Neural cell (in vitro differentiated cells): ENCODE measurements around the gene BHLHE23. TPM values are rescaled to one million over a fixed set of nuclear protein-coding genes. Genes with fewer than 3 reads are reported as not detected.

ENCODE experiments used
- H2AFZ ChIP-seq: fragments of 200-600, 300-800 bp; sonication (generic), shearing (Covaris generic); 2 replicates; pipeline ENCODE4 v1.6.0; 2014; ENCODE audit warnings: low read depth, mild to moderate bottlenecking, antibody characterized with exemption, low read length, moderate library complexity
- H3F3A ChIP-seq: fragments of 200-600 bp; shearing (Covaris generic); 2 replicates; pipeline ENCODE4 v1.6.1; 2016; ENCODE audit warnings: mild to moderate bottlenecking, moderate library complexity, mixed read lengths, antibody characterized with exemption, low read length; ENCODE audit not compliant: insufficient read depth, poor library complexity, severe bottlenecking
- H3K27ac ChIP-seq: fragments of 200-600, 300-800 bp; sonication (generic), shearing (Covaris generic); 2 replicates; pipeline ENCODE4 v1.5.1; 2014; ENCODE audit warnings: mild to moderate bottlenecking, low read length, moderate library complexity
- H3K27me3 ChIP-seq: fragments of 300-800, 200-600 bp; sonication (generic), shearing (Covaris generic); 2 replicates; pipeline ENCODE4 v1.6.0; 2014; ENCODE audit warnings: mild to moderate bottlenecking, low read depth, low read length, moderate library complexity; ENCODE audit not compliant: insufficient read depth
- H3K36me3 ChIP-seq: fragments of 300-800, 200-600 bp; sonication (generic), shearing (Covaris generic); 2 replicates; pipeline ENCODE4 v1.5.1; 2014; ENCODE audit warnings: mild to moderate bottlenecking, antibody characterized with exemption, low read length, moderate library complexity; ENCODE audit not compliant: insufficient read depth
- H3K4me2 ChIP-seq: fragments of 300-800, 200-600 bp; sonication (generic), shearing (Covaris generic); 2 replicates; pipeline ENCODE4 v1.6.0; 2014; ENCODE audit warnings: mild to moderate bottlenecking, low read length
- H3K4me3 ChIP-seq: fragments of 300-800, 200-600 bp; sonication (generic), shearing (Covaris generic); 2 replicates; pipeline ENCODE4 v1.5.1; 2014; ENCODE audit warnings: mild to moderate bottlenecking, low read length, moderate library complexity
- H3K79me2 ChIP-seq: fragments of 200-600 bp; shearing (Covaris generic); replicated peaks from 2 replicates; pipeline ENCODE4 v1.6.0; 2014; ENCODE audit warnings: mild to moderate bottlenecking, low read length, moderate library complexity; ENCODE audit not compliant: insufficient read depth
- H3K9ac ChIP-seq: fragments of 300-800, 200-600 bp; sonication (generic), shearing (Covaris generic); 2 replicates; pipeline ENCODE4 v1.6.1; 2016; ENCODE audit warnings: mild to moderate bottlenecking, low read length, mixed read lengths
- H3K9me2 ChIP-seq: fragments of 200-600 bp; shearing (Covaris generic); 2 replicates; pipeline ENCODE4 v1.6.1; 2016; ENCODE audit warnings: mild to moderate bottlenecking, low read length, mixed read lengths; ENCODE audit not compliant: insufficient read depth
- H3K9me3 ChIP-seq: fragments of 200-600, 300-800 bp; sonication (generic), shearing (Covaris generic); 2 replicates; pipeline ENCODE4 v1.6.1; 2016; ENCODE audit warnings: mild to moderate bottlenecking, mixed run types, low read length, moderate library complexity, mixed read lengths
- H4K20me1 ChIP-seq: fragments of 200-600 bp; shearing (Covaris generic); 2 replicates; pipeline ENCODE4 v1.6.1; 2016; ENCODE audit warnings: mild to moderate bottlenecking, mixed run types; ENCODE audit not compliant: insufficient read depth
- EP300 ChIP-seq: fragments of 450-650 bp; conservative IDR thresholded peaks from 2 replicates; pipeline ENCODE4 v1.6.1; 2014; ENCODE audit warnings: antibody characterized with exemption, mild to moderate bottlenecking, moderate library complexity; ENCODE audit not compliant: poor library complexity, severe bottlenecking
- EZH2 ChIP-seq: fragments of 200-600, 300-800 bp; shearing (Covaris generic), sonication (generic); IDR thresholded peaks from 2 replicates; pipeline ENCODE4 v1.6.1; 2014; ENCODE audit warnings: antibody characterized with exemption, low read length, borderline replicate concordance, mild to moderate bottlenecking; ENCODE audit not compliant: insufficient read depth, poor library complexity, severe bottlenecking
- MXI1 ChIP-seq: fragments of 450-650 bp; conservative IDR thresholded peaks from 2 replicates; pipeline ENCODE4 v1.6.1; 2014; ENCODE audit warnings: antibody characterized with exemption, mild to moderate bottlenecking; ENCODE audit not compliant: poor library complexity, severe bottlenecking
- POLR2AphosphoS5 ChIP-seq: IDR thresholded peaks from 2 replicates; pipeline ENCODE4 v1.6.1; 2012
- RAD21 ChIP-seq: fragments of 450-650 bp; conservative IDR thresholded peaks from 2 replicates; pipeline ENCODE4 v1.6.1; 2014; ENCODE audit warnings: antibody characterized with exemption, mild to moderate bottlenecking, moderate library complexity
- SMC3 ChIP-seq: fragments of 450-650 bp; conservative IDR thresholded peaks from 2 replicates; pipeline ENCODE4 v1.6.1; 2014; ENCODE audit warnings: antibody characterized with exemption, mild to moderate bottlenecking, moderate library complexity; ENCODE audit not compliant: poor library complexity
- TAF1 ChIP-seq: IDR thresholded peaks from 2 replicates; pipeline ENCODE4 v1.6.1; 2012; ENCODE audit warnings: low read depth
- polyA plus RNA-seq: library from polyadenylated mRNA; depleted of rRNA; stranded (reverse); fragments of >200 nt; gene quantifications from 2 replicates; pipeline ENCODE4 v1.2.3, GENCODE V29; 2014
- TF ChIP-seq, protein P1 (sequence below): IDR thresholded peaks from 2 replicates; pipeline ENCODE4 v1.6.1; 2012; ENCODE audit warnings: borderline replicate concordance

BHLHE23 gene
- polyA plus RNA-seq, 1 donor from 2014 or later: not detected

GRCh38 chr20:63044204-63044600 lies 37.4 kb upstream of the BHLHE23 start:
- no peaks in the 10 kb centered on the region for H4K20me1 ChIP-seq
- H3K79me2 ChIP-seq: no peaks in the 10 kb centered on the region
- H3K9me2 ChIP-seq: no peaks in the 10 kb centered on the region
- no peaks in the 10 kb centered on the region for H3K36me3 ChIP-seq
- H3K9me3 ChIP-seq: no peaks in the 10 kb centered on the region
- H3K4me2 ChIP-seq: no peak overlapping the region
- no peaks in the 10 kb centered on the region for H3F3A ChIP-seq
- no peak overlapping the region for H3K9ac ChIP-seq
- TF ChIP-seq, protein P1, sequence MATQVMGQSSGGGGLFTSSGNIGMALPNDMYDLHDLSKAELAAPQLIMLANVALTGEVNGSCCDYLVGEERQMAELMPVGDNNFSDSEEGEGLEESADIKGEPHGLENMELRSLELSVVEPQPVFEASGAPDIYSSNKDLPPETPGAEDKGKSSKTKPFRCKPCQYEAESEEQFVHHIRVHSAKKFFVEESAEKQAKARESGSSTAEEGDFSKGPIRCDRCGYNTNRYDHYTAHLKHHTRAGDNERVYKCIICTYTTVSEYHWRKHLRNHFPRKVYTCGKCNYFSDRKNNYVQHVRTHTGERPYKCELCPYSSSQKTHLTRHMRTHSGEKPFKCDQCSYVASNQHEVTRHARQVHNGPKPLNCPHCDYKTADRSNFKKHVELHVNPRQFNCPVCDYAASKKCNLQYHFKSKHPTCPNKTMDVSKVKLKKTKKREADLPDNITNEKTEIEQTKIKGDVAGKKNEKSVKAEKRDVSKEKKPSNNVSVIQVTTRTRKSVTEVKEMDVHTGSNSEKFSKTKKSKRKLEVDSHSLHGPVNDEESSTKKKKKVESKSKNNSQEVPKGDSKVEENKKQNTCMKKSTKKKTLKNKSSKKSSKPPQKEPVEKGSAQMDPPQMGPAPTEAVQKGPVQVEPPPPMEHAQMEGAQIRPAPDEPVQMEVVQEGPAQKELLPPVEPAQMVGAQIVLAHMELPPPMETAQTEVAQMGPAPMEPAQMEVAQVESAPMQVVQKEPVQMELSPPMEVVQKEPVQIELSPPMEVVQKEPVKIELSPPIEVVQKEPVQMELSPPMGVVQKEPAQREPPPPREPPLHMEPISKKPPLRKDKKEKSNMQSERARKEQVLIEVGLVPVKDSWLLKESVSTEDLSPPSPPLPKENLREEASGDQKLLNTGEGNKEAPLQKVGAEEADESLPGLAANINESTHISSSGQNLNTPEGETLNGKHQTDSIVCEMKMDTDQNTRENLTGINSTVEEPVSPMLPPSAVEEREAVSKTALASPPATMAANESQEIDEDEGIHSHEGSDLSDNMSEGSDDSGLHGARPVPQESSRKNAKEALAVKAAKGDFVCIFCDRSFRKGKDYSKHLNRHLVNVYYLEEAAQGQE: peak; percentile 4
- TF ChIP-seq EZH2: no peak
- no peaks in the 10 kb centered on the region for H3K27me3 ChIP-seq
- no peak overlapping the region for H3K4me3 ChIP-seq
- no peak overlapping the region for H2AFZ ChIP-seq
- H3K27ac ChIP-seq: no peak overlapping the region

DNA sequence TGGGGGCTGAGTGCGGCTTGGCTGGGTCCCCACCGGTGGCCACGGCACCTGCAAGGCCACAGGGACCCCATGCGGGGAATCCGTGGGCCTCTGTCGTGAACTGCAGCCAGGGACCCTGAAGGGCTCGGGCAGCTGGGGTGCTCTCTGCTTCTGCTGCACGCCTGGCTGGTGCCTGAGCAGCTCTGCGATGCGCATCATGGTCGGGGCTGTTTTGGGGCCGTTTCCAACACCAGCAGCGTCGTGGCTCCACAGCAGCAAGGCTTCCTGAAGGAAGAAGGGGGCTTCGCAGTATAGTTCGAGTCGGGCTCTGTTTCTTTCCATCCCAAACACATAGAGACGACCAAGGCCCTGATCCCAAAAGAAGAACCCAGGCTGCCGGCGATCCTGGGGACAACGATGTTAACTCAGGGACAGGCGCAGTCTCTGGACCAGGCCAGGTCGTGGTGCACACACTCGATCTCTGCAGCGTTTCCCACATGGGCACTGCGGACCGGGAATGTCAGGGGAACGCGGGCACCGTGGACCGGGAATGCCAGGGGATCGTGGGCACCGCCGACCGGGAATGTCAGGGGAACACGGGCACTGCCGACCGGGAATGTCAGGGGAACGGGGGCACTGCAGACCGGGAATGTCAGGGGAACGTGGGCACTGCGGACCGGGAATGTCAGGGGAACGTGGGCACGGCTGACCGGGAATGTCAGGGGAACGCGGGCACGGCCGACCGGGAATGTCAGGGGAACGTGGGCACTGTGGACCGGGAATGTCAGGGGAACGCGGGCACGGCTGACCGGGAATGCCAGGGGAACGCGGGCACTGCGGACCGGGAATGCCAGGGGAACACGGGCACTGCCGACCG lies 36.8 kb upstream of the BHLHE23 start:
- no peak overlapping the region for H3K27ac ChIP-seq
- H3K4me2 ChIP-seq: no peak overlapping the region
- TF ChIP-seq, protein P1: peak; percentile 22
- TF ChIP-seq SMC3: no peak
- H3K9me2 ChIP-seq: no peaks in the 10 kb centered on the region
- H3F3A ChIP-seq: no peaks in the 10 kb centered on the region
- no peak overlapping the region for H3K4me3 ChIP-seq
- H3K36me3 ChIP-seq: no peaks in the 10 kb centered on the region
- H3K9ac ChIP-seq: no peak overlapping the region
- no peaks in the 10 kb centered on the region for H3K9me3 ChIP-seq
- no peaks in the 10 kb centered on the region for H4K20me1 ChIP-seq
- no peak overlapping the region for H2AFZ ChIP-seq
- no peaks in the 10 kb centered on the region for H3K27me3 ChIP-seq
- no peaks in the 10 kb centered on the region for H3K79me2 ChIP-seq

- TF ChIP-seq TAF1: no peak
- no peak for TF ChIP-seq EP300
- no peak for TF ChIP-seq SMC3
- no peak for TF ChIP-seq RAD21
- no peak for TF ChIP-seq POLR2AphosphoS5
- no peak for TF ChIP-seq EZH2
- no peak for TF ChIP-seq MXI1
- Histone ChIP-seq H3K27ac (no peak overlapping the region), H2AFZ (no peak overlapping the region), H3K9me2 (no peaks in the 10 kb centered on the region), H3K4me3 (no peak overlapping the region), H4K20me1 (no peaks in the 10 kb centered on the region), H3K9me3 (no peaks in the 10 kb centered on the region), H3K79me2 (no peaks in the 10 kb centered on the region), H3F3A (no peaks in the 10 kb centered on the region), H3K9ac (no peak overlapping the region), H3K4me2 (no peak overlapping the region), H3K36me3 (no peaks in the 10 kb centered on the region), H3K27me3 (no peaks in the 10 kb centered on the region)
These were observed 35.8 kb upstream of the BHLHE23 start for GRCh38 chr20:63042448-63043071.
